Neural progenitor cell (in vitro differentiated cells): ENCODE results near the gene NTM.

Experiments
- EZH2 ChIP-seq: fragments of 200-600 bp; sonication (generic); IDR thresholded peaks from 2 replicates; pipeline ENCODE4 v1.6.1; 2017; ENCODE audit warnings: antibody characterized with exemption, mild to moderate bottlenecking, moderate library complexity
- EZH2phosphoT487 ChIP-seq: fragments of 200-600 bp; sonication (generic); IDR thresholded peaks from 2 replicates; pipeline ENCODE4 v1.6.1; 2017; ENCODE audit warnings: antibody characterized with exemption
- TF ChIP-seq, protein P1 (sequence below): fragments of 200-600 bp; sonication (generic); IDR thresholded peaks from 2 replicates; pipeline ENCODE4 v1.5.1; 2017; ENCODE audit warnings: antibody characterized with exemption, mild to moderate bottlenecking

DNA sequence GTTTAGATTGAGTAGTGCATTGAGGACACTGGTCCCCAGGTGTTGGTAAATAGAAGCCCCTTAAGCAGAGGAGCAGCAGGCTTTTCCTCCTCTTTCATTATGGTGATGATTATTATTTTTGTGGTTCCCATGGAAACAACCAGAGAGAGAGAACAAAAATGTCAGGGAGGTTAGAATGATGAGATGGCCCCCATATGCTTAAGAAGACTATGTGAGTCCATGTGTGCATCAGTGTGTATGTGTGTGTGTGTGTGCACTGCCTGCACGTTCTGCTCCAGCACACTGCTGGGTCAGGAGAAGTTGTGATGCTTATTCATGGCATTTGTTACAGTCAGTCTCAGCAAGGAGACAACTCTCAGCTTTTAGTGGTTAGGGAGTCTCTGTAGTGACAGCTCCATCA lies 724.2 kb downstream of the NTM start:
- TF ChIP-seq, protein P1, sequence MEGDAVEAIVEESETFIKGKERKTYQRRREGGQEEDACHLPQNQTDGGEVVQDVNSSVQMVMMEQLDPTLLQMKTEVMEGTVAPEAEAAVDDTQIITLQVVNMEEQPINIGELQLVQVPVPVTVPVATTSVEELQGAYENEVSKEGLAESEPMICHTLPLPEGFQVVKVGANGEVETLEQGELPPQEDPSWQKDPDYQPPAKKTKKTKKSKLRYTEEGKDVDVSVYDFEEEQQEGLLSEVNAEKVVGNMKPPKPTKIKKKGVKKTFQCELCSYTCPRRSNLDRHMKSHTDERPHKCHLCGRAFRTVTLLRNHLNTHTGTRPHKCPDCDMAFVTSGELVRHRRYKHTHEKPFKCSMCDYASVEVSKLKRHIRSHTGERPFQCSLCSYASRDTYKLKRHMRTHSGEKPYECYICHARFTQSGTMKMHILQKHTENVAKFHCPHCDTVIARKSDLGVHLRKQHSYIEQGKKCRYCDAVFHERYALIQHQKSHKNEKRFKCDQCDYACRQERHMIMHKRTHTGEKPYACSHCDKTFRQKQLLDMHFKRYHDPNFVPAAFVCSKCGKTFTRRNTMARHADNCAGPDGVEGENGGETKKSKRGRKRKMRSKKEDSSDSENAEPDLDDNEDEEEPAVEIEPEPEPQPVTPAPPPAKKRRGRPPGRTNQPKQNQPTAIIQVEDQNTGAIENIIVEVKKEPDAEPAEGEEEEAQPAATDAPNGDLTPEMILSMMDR = no peak
- TF ChIP-seq EZH2phosphoT487 (no peak), EZH2 (no peak)
